HG02588 (cell line): ENCODE measurements around the gene AKIRIN2.
A peak's percentile ranks its signal among the peaks of the same experiment; 100 is the strongest.
"Not testable (repeated sequence)": the region's sequence is repeated elsewhere in the genome, so short reads cannot be mapped to it uniquely, and the experiment has no call there.

Source experiments
- ATAC-seq: cut with Tn5 transposase; IDR thresholded peaks from one replicate; pipeline ENCODE4 v1.9.1; 2021; ENCODE audit warnings: mild to moderate bottlenecking, moderate library complexity; ENCODE audit not compliant: unreplicated experiment

The AKIRIN2 gene

DNA sequence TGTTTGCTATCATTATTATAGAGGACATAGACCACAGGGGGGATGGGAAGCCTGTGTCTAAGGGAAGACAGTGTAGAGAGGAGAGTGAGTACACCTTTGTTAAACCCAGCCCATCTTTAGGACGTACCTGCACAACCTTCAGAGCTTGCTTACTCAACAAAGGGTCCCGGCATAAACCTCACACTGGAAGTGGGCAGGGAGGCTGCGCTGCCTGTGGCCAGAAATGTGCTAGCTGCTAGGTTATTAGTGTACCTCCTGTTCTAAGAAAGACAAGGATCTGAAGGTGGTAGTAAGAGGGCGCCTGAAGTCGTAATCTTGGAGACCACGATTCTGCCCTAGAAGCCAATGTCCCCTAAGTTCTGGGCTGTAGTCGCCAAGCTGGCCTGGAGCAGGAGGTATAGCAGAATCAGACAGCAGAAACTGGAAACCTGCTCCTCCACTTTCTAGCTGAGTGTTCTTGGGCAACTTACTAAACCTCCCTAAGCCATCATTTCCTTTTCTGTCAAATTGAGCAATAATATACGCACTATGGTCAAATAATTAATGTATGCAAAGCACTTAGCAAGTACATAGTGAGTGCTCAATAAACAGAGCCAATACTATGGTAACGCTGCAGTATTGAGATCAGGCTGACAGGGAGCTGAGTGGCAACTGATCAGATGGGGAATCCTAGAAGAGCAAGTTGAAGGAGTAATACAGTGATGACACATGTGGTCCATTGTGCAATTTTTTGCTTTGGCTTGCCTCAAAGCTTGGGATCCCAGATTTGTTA is 16.8 kb upstream of the AKIRIN2 start:
- ATAC-seq, result no peak

DNA sequence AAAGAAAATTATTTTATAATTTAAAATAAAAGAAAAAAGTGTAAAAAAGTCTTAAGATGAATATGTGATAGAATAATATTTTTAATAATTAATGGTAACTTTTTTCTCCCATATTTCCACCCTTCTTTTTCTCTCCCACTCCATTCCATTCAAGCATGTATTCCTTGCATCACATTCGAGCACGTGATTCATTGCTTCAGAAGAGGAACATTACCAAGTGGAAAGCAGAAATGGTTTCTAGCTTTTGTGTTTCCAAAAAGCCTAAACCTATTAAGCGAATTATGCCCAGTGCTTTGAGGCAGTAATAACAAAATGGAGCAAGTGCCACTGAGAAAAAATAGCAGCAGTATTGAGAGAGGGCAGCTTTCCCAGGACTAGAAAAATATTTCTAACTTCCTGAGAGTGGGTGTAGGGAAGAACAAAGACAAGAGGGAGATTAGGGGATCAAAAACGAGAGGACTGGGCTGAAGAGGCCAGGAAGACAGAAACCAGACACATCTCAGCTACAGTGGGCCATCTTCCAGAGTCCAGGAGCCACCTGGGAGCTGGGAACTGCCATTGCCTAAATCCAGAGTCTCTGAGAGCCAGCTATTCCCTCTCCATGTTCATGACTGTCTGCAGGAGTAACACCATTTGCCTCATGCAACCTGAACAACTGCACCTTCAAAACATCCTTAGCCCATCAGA is 15.0 kb upstream of the AKIRIN2 start:
- ATAC-seq, result no peak

DNA sequence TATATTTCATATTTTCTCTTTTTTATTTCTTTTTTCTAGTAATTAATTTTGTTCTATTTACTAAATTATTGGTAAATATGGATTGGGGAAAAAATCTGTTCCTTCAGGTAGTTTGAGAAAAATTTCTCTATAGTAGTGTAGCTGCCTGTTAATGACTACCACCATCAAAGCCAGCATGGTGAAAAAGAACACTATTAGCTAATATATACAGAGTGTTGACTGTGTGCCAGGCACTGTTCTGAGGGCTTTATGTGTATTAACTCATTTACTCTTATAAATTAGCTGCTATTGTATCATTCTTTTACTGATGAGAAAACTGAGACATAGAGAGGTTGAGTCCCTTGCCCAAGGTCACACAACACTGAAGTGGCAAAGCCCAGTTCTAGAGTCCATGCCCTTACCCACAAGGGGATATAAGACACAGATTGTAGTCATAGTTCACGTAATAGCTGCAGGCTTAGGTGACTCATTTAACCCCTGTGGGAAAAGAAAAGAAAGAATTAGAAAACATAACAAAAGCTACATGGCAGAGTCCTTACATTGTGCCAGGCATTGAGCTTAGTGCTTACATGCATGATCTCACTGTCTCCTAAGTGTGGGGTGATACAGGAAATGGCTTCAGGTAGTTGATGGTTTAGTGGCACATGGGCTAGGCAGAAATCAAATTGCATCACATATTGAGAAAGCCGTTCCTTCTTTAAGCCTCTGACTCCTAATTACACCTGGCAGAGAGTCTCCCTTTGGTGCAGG is 12.2 kb upstream of the AKIRIN2 start:
- no peak for ATAC-seq

DNA sequence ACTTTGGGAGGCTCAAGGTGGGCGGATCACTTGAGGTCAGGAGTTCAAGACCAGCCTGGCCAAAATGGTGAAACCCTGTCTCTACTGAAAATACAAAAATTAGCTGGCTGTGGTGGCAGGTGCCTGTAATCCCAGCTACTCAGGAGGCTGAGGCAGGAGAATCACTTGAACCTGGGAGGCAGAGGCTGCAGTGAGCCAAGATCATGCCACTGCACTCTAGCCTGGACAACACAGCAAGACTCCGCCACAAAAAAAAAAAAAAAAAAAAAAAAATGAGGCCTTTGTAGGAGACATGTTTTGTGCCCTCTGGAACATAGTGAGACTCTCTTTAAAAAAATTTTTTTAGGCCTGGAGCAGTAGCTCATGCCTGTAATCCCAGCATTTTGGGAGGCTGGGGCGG is 10.7 kb upstream of the AKIRIN2 start:
- not testable (repeated sequence) for ATAC-seq

DNA sequence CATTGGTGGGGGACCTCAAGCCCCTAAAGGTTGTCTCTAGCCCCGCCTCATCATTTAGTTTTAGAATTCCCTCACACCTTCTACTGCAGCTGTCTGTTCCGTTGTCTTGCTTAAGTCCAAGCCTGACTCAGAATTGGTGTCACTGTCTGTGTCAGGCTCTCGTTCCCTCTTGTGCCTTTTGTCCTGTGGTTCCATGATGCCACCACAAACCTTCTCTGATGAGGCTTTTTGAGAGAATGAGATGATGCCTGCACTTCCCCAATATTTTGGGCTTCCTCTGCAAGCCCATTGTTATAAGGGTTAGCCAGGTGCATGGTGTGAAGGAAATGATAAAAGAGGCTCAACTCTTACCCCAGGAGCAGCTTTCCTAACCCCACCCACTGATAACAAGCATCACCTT is 8.1 kb upstream of the AKIRIN2 start:
- no peak for ATAC-seq

DNA sequence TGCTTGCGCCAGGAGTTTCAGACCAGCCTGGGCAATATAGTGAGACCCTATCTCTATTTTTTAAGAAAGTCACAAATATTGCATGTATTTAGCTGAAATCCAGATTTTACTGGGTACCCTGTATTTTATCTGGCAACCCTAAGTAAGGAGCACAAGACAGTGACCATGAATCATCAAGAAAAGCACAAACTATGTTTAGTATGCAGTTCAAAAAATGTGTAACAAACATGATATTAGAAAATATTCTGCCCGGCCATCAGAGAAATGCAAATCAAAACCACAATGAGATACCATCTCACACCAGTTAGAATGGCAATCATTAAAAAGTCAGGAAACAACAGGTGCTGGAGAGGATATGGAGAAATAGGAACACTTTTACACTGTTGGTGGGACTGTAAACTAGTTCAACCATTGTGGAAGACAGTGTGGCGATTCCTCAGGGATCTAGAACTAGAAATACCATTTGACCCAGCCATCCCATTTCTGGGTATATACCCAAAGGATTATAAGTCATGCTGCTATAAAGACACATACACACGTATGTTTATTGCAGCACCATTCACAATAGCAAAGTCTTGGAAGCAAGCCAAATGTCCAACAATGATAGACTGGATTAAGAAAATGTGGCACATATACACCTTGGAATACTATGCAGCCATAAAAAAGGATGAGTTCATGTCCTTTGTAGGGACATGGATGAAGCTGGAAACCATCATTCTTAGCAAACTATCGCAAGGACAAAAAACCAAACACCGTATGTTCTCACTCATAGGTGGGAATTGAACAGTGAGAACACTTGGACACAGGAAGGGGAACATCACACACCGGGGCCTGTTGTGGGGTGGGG is 6.8 kb upstream of the AKIRIN2 start:
- not testable (repeated sequence) for ATAC-seq

DNA sequence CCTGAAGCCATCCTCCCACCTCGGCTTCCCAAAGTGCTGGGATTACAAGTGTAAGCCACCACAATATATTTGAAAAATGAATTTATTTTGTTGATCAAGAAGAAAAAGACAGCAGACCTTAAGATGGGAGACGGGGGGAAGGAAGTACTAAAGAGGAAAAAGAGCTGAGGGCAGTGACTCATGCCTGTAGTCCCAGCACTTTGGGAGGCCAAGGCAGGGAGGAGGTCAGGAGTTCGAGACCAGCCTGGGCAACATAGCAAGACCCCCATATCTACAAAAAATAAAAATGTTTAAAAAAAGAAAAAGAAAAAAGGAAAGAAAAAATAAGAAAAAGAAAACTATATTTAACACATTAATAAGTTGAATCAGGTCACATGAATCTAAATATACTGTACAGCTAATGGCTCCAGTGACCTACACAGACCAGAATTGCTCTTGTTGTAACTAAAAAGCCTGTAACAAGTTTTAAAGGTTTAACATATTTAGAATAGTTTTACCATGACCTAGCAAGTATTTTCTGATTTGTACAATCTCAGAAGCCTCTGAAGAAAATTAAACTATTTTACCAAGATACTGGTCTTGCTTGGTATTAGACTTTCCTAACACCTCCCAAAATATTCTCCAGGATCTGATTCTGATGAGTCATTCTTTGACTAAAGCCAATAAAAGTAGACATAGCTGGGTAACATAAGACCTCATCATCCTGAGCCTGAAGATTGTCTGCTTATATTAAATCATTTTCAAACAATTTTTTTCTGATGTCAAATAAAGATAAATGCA is 4.3 kb upstream of the AKIRIN2 start:
- ATAC-seq, result no peak

DNA sequence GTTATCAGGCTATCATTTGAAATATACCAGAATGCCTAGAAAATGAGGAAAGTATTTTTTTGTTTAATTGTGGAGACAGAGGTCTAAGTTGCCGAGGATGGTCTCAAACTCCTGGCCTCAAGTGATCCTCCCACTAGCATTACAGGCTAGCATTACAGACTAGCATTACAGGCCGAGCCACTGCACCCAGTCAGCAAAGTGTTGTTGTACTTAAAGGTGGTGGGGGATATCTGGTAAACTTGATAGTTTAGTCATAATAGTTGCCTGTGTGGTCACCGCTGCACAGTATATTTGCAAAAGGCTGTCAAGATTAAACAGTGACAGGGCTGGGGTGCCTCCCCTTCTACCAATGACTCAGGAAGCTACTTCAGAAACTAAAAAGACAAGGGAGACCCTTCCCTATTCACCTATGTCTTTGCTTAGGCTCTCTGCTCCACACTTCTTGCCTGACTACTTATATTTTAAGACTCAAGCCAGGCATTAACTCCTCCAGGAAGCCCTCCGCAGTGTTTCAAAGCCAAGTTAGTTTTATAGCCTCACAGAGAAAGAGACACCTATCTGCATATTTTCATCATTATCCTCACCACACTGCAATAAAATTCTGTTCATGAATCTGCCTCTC is 3.1 kb upstream of the AKIRIN2 start:
- ATAC-seq, result peak; percentile 52

DNA sequence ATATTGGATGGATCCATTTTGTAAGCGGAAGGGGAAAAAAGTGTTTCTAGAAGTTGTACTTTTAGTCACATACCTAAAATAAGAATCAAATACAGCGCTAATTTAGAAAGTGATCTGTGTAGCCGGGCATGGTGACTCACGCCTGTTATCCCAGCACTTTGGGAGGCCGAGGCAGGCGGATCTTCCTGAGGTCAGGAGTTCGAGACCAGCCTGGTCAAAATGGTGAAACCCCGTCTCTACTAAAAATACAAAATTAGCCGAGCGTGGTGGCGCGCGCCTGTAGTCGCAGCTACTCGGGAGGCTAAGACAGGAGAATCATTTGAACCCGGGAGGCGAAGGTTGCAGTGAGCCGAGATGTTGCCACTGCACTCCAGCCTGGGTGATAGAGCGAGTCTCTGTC is 1.0 kb upstream of the AKIRIN2 start:
- ATAC-seq, result not testable (repeated sequence)

DNA sequence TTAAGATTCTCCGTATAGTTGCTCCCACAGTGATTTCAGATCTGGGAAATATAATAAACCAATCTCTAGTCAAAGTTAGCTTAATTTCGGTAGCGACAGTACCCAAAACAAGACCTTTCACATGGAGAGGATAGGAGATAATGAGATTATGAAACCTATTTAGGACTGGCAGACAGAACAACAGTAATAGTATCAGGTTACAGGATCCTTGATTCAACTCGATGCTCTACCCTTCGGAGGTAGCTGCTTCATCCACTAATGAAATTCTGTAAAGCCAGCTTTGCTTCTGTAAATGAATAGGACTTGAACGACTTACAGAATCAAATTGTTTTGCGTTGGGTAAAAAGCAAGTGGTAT is 534 bp upstream of the AKIRIN2 start:
- peak; percentile 13 for ATAC-seq

DNA sequence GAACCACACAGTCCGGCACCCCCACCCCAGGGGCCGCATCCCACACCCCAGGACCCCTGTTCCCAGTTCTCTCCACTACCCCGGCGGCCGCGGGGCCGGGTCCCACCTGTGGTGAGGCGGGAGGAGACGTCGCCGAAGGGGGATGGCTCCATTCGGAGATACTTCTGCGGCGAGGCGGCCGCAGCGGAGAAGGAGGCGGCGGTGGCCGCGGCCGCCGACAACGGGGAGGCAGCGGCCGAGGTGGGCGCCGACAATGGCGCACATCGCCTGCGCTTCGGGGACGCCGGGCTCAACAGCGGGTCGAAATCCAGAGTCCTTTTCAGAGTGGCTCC is 723 bp downstream of the AKIRIN2 start:
- ATAC-seq, result no peak

DNA sequence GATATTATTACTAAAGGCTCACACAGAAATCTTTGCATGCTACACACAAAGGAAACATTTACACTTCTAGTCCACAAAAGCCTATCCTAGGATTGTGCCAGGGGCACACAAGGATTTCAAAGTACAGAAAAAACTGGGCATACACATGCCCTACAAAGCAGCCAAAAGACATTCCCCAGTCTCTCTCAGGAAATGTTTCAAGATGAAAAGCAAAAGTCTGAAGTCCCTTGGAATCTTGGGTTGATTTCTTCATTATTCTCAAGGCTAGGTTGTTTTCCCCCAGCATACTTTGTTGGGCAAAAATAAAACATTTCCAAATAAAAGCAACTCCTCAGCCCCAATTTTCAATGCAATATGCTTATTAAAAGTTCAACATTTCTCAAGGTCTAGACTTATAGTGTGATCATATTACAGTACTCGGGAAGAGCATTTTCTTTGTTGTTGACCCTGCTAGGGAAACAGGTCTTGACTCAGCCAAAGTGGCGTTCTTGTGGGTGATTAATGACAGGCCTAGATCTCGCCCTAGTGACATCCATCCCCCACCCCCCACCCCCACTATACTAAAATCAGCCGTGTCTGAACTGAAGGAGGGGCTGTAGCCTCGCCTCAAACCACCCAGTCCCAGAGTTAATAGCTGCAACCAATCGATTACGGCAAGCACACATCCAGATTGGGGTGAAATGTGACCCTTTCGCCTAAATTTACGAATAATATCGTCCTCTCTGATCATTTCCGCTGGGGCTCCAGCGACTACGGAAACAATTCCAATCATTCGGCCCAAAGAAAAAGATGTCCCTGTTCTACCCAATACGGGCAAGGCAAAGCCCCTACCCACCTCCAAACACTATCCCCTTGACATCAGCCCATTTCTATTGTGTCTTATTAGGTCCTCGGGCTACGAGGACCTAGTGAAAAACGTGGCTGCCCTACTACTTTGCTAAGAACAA is 1.4 kb downstream of the AKIRIN2 start:
- ATAC-seq, result no peak

DNA sequence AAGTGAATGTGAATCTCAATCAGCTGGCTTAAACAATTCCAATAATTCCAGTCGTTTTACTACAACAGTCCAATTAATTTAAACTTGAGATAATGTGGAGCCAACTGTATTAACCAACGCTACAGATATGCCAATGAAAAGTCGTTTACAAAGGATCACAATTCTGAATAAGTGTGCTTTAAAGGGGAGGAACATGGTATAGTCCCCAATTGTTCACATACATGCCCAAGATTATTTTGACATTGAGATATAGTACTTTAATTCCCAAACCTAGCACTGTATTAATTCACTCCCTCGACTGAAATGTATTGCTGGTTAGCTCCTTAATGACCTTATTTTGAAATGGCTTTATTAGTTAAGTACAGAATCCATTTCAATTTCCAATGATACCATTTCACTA is 2.5 kb downstream of the AKIRIN2 start:
- ATAC-seq, result no peak

DNA sequence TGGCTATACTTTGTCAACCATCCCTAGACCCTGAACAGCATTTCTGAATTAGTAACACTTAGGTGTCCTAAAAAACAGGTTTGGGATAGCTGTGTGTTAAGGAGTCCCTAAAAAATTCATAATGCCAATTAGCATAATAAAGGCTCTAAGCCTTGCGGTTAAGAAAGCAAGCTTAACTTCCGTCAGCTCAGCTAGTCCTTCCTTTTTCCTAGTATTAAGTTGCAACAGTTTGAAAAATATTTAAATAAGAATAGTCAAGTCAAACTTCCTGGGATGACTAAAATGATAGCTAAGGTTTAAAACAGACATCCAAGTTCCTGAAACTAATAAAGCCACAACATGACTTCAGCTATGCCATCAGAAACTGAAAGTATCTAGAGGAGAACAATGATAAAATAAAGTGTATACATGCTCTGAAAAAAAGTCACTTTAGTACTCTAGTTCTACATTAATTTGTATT is 3.5 kb downstream of the AKIRIN2 start:
- no peak for ATAC-seq

DNA sequence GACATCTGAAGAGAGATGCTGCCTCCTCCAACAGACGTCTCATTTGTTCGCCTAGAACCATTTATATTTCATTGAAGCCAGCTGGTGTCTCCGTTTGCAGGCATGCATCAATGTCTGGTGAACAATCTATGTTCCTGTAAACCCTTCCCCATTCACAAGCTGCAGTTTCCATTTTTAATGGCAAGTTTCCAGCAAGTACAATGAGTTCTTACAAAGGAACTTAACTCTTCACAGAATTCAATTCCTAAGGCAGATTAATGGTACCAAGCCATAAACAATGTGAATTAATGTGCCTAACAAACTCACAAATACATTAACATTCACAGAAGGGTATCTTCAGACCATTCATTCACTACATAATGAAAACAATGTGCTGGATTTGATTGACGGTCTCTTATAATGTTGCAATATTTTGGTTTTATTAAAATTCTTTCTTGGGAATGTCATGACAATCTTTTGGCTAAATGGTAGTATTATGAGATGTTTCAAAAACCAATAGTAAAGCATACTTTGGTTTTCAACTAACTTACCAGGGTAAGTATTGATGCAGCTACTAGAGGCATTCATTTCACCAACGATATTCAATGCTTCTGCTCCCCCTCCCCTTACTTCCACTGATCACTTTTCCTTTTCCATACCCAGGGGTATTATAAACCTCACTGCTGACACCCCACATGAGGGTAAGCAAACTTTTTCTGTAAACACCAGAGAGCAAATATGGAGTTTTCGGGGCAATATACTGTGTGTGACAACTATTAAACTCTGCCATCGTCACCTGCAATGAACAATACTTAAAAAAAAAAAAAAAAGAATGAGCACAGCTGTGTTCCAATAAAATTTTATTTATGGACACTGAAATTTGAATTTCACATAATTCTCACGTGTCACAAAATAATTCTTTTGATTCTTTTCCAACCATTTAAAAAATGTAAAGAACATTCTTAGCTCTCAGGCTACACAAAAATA is 4.2 kb downstream of the AKIRIN2 start:
- ATAC-seq, result no peak

DNA sequence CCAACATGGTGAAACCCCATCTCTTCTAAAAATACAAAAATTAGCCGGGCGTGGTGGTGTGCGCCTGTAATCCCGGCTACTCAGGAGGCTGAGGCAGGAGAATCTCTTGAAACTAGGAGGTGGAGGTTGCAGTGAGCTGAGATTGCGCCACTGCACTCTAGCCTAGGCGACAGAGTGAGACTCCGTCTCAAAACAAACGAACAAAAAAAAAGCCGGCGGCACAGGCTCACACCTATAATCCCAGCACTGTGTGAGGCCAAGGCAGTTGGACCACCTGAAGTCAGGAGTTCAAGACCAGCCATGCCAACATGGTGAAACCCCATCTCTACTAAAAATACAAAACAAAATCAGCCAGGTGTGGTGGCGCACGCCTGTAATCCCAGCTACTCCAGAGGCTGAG is 5.2 kb downstream of the AKIRIN2 start:
- ATAC-seq, result not testable (repeated sequence)

DNA sequence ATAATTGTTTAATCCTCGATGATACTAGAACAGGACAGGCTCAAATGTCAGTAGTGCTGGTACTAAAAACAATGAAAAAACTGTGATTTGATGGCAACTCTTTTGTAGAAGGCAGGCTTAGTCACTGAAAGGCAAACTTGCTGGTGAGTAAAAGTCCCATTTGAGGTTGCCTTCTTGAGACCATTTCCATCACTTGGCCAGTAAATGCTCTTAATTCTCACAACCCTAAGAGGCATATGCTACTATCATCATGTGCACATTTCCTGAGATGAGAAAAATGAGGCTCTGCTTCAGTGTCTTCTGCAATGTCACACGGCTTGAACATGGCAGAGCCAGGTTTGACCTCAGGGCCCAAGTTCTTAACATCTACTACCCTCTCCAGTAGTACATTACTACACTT is 9.9 kb downstream of the AKIRIN2 start:
- no peak for ATAC-seq

DNA sequence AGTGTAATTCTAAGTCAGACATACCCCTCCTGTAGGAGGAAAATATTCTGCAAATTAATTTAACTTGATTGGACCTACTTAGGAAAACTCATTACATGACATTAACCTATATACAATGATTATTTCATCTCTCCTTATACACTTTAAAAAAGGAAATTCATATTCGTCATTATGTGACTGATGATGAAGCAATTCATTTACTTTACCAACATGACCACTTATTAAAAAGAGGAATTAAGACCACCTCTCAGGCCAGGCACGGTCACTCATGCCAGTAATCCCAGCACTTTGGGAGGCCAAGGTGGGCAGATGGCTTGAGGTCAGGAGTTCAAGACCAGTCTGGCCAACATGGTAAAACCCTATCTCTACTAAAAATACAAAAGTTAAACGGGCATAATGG is 11.6 kb downstream of the AKIRIN2 start:
- ATAC-seq, result no peak
